DMS153 treated with DMSO at 0.1 percent for 48 hours (cell line): ENCODE data around the gene RECK.
A peak's percentile ranks its signal among the peaks of the same experiment; 100 is the strongest.
"Not testable (repeated sequence)": the region's sequence is repeated elsewhere in the genome, so short reads cannot be mapped to it uniquely, and the experiment has no call there.

Experiments used
- DNase-seq: peaks from one replicate; lab custom pipeline; 2025; ENCODE audit not compliant: unreplicated experiment; lab: John Stamatoyannopoulos, UW

Gene RECK

DNA sequence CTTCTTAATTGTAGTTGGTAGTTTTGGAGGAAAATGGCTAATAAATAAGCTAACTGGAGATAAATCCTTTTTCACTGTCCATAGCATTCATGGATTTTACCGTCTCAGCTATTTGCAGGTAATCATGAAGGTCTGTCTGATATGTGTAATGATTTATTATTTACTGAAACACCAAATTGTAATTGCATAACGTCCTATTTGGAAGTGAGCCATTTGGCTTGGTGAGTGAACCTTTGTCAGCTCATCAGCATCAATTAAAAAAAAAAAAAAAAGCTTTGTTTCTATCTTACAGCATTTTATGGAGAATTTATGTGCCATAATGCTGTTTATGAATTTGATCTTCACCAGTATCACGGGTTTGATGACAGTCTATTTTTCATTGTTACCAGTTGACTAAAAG, 20.2 kb downstream of the RECK start:
- no peak for DNase-seq

DNA sequence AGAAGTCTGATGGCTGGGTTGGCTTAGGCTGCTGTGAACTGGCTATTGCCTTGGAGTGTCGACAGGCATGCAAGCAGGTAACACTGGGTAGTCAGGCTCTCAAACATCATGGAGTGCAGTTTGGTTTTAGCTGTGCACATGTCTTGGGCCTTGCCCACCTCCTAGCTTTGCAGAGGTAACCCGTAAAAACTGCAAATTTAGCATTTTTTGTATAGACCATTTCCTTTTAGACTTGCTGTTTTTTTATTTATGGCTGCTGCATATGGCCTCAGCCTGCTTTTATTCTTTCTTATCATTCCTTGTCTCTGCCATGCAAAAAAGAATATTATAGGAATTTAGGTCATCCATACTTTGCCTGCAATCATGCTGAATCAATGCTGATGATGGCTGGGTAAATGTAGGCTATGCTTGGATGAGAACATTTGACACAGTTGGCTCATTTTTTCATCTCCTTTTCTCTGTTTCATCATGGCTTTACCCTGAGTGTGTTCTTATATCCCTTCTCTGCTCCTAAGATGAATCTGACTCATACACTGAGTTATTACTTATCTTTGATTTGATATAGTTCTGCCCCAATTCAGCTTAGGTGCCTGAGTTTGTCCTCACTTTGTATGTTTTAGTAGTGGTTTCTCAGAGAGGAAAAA, 27.2 kb downstream of the RECK start:
- DNase-seq = no peak

DNA sequence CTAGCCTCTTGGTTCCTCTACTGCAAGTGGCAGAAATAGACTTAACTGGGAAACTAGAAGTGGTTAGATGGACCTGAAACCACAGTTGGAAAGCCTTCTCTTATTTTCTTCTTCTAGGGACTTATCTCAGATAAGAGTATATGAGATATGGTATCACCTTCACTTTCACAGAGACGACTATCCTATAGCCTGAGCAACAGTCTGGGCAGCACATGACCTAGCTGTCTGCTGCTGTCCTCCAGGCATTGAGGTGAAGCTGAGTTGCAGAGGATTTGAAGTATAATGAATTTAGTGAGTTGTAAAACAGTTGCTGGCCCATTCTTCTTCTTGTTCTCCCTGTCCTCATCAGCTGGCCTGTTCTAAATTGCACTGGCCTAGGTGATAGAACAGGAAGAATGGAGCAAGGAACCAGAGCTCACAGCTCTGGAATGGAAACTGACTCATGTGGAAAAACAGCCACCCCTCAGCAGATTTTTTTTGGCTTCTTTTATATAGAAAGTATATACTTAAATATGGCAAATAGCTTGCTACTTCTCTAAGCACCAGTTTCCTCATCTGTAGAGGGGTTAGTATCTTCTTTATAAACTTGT, 27.8 kb downstream of the RECK start:
- no peak for DNase-seq

DNA sequence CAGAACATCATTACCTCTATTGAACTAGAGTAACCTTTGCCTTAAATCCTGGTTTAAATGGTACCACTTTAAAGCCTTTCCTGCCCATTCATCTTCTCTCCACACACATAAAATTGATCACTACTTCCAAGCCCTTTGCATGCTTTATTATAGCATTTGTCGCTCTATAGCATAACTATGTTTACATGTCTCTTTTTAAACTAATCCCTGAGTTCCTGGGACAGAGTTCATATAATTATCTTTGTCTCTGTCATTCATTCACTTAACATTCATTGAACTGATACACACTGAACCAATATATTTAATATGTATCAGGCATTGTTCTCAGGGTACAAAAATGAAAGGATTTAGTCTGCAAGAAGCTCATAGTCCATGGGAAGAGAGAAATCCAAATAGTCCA, 37.3 kb downstream of the RECK start:
- DNase-seq = no peak

DNA sequence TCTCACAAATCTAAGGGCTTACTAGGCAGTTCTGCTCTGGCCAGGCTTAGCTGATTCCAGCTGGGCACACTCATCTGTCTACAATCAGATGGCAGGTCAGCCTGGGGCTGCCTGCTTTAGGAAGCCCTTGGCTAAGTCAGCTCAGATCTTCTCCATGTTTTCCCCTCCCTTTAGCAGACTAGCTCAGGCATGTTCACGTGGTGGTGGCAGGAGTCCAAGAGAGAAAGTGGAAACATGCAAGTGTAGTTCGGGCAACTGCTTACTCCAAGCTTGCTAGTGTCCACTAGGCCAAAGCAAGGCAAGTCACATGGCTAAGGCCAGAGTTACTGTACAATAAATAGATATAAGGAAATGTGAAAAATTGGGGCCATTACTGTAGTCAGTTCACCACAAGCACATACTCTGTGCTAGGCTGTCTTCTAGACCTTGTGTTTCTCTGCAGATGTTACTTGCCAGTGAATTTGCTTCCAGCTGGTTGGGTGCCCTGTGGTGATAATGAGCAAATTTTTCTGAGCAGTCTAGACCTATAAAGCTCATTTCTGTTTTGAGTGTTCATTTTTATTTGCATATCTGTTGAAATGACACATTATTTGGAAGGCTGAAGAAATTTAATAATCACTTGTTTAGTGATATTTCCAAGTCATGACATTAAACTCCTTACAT, 38.3 kb downstream of the RECK start:
- DNase-seq = no peak

DNA sequence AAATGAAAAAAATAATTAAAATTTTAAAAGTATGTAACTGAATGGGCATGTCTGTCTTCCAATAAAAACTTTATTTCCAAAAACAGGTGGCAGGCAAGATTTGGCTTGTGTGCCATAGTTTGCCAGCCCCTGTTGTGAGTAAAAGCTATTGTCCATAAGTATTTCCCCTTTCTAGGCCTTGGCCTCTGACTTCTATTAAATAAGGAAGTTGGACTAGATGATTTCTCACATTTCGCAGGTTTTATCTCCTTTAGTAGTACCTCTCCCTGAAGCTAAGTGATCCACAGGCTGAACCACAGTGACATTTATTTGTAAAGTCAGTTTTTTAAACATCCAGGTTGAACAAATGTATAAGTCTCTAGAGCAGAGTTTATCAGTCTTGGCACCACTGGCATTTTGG, 41.3 kb downstream of the RECK start:
- no peak for DNase-seq

DNA sequence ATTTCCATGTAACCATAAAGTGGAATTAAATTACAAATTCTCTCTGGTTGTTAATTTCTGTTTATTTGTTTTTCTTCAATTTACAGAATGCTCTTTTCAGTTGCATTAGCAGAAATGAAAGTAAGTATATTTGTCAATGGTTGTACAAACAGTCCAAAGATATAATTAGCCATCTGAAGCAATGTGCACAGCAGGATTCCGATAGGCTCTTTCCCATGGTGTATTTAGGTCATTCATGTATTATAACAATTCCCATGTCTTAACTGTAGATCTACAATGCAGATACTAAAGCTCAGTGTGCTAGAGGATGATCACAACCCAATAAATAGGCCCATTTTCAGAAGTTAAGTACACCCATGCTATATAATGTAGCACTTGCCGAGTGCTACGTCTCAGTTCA, 43.8 kb downstream of the RECK start:
- no peak for DNase-seq

DNA sequence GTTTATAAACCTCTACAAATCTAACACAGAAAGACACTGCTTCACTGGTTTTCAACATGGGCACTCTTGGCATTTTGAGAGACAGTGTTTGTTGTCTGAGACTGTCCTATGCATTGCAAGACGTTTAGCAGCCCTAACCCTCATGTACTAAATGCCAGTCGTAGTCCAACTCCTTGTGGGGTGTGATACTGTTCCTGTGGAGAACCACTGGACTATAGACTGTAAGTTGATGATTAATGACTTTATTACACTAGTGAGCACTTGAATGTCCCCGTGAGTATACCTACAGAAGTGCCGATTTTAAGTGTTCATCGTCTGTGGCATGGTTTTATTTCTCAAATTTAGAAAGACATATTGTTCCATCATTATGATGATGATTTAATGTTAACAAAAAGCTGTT, 46.2 kb downstream of the RECK start:
- DNase-seq = no peak

DNA sequence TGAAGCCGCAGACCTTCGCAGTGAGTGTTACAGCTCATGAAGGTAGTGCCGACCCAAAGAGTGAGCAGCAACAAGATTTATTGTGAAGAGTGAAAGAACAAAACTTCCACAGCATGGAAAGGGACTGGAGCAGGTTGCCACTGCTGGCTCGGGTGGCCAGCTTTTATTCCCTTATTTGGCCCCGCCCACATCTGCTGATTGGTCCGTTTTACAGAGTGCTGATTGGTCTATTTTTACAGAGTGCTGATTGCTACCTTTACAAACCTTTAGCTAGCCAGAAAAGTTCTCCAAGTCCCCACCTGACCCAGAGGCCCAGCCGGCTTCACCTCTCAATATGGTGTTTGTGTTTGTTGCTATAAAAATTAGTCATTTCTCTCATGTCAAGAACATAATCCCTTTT, 49.7 kb downstream of the RECK start:
- no peak for DNase-seq

DNA sequence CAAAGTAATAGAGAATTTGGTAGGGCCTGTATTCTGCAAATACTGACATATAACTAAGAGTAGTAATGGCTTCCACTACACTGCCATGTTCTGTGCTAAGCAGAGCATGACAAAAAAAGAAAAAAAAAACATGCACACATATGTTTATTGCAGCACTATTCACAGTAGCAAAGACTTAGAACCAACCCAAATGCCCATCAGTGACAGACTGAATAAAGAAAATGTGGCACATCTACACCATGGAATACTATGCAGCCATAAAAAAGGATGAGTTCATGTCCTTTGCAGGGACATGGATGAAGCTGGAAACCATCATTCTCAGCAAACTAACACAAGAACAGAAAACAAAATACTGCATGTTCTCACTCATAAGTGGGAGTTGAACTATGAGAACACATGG, 50.3 kb downstream of the RECK start:
- not testable (repeated sequence) for DNase-seq

DNA sequence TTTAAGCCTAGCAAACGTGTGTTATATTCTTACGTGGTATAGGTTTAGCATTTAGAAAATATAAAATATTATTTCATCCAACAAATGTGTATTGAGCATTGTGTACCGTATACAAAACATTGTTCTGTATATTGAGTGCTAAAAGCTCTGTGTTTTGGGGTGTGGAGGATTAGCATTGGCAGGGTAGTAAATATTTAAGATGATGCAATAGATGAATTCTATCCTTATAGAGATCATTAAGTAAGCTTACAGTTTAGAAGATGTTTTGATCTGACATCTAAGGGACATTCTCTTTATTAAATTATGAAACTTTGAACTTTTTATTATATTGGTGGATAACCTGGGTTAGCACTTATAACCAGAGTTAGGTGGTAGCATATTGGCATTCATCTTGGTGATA, 51.3 kb downstream of the RECK start:
- DNase-seq = no peak

DNA sequence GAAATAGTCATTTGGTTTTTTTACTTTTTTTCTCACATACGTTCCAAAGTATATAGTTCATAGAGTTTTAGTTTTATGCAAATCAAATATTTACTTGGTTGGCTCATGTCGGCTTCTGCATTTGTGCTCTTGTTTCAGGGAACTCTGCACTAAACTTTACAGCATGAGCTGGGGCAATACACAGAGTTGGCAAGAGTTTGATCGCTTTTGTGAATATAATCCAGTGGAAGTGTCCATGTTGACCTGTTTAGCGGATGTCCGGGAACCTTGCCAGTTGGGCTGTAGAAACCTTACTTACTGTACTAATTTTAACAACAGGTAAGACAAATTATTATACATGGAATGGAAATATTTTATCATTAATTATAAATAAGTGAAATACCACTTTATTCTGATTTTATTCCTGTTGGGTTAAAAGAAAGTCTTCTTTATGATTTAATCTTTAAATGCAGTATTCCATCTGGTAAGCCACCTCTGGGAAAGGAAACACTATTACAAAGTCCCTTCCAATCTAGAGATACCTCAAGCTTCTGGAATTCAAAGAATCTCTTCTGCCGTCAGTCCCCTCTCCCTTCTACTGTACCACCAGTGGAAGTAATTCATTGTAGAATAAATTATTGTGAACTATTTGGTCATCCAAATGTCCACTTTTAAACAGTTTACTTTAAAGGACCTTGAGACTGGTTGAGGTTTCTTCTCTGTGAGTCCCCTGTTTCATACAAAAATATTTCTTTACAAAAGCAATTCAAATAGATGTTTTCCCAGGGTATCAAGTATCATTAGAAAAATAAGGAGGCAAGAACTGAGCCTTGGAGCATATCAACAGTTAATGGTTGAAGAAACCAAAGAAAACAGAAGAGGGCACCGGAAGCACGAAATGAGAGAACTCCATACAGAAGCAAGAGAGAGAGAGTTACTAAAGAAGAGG, 54.6 kb downstream of the RECK start:
- no peak for DNase-seq

DNA sequence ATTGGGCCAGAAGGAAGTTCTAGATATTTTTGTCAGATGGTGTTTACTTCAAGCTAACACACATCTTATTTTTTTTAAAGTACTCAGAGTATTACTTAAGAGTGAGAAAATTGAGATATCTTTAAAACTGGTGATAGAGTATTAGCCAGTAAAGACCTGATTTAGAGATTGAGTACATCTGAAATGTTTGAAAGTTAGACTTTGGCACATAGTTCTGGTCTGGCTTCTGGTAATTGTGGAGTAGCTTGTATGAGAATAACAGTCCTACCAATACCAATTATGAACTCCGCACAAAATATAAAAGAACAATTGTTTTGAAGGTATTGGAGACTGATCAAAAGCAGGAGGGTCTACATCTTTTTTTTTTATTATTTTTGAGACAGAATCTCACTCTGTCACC, 55.3 kb downstream of the RECK start:
- DNase-seq = no peak

DNA sequence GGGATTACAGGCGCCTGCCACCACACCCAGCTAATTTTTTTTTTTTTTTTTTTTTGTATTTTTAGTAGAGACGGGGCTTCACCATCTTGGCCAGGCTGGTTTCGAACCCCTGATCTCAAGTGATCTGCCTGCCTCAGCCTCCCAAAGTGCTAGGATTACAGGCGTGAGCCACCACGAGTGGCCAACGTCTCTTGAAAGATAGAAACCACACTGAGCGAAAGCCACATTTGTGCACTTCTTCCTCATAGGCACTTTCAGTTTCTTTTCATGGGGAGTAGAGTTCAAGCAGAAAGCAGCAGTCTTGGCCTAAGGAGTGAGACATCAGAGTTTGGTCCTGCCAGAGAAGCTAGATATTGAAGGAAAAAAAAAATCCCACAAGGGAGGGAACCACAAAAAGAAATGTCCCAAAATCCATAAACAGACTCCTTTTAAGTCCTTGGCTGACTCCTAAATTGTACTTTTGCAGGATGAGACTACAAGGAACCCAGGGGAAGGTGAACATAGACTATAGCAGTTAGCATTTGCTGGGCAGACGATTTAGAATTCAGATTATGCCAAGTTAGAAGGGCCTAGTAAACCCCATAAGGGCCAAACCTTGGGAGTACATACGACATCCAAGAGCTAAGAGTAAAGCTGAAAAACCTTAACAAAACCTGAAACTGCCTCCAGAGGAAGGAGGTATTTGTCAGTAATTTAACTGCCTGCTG, 55.9 kb downstream of the RECK start:
- no peak for DNase-seq

DNA sequence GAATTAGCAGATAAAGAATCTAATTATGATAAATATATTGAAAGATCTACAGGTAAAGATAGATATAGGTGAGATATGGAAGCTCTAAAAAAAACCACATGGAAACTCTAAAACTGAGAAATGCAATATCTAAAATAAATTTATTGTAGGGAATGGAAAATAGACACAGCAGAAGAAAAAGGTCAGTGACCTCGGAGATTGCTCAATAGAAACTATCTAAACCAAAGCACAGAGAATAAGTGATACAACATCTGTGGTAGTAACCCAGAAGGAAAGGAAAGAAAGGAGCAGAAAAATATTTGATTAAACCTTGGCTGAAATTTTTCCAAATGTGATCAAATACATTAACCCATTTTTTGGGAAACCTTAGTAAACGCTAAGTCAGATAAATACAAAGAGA, 56.7 kb downstream of the RECK start:
- no peak for DNase-seq

DNA sequence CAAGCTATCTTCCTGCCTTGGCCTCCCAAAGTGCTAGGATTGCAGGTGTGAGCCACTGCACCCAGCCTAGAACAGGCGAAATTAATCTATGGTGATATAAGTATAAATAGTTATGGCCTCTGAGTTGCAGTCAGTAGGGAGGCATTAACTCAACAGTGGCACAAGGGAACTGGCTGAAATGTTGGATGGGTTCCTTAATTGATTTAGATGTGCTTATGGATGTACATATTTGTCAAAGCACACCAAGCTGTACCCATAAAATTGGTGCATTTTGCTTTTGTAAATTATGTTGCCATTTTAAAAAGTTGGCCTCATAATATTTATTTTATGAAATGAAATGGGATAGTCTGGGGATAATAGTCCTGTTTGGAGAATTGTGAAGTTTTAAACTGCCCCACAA, 63.0 kb downstream of the RECK start:
- no peak for DNase-seq

DNA sequence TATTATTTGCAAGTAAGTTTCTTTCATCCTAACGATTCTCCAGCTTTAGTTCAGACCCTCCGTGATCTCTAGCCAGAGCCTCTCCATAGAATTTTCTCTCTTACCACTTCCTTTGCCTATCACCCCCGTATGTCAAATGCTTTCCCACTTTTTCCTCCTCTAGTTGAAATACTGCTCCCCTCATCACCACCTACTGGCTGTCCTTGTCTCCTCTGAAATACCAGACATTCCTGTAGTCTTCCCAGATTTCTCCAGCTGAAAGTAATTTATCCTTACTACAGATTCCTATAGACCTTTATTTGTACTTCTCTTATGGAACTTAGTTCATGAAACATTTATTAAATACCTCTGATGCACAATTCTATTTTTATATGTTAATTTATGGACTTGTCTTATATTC, 63.8 kb downstream of the RECK start:
- no peak for DNase-seq

DNA sequence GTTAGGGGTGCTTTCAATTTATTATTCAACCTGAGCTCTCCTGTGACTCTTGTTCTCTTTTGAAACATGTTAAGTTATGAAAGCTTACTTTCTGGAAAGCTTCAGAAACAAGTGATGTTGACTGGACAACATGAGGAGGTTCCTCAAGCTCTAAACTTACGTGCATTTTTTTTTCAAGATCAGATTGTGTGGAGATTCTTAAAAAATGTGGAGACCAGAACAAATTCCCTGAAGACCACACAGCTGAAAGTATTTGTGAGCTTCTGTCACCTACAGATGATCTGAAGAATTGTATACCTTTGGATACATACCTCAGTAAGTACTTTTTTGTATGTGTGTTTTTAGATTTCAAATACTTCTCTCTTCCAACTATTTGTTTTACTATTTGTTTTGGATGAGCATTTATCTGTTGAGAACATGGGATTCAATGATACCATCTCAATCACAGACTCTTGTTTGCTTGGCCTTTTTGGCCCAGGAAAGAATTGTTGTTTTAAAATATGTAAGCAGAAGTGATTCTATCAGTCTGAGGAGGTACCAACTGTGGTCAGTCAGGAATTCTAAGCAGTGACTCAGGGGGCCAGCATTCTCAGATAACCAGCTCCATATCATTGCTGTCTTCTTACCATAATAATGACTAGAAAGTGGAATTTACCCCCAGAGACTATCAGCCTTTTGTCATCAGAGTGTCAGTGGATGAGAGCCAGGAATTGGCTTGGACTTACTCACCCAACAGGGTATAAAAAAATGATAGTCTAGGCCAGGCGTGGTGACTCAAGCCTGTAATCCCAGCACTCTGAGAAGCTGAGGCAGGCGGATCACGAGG, 65.4 kb downstream of the RECK start:
- no peak for DNase-seq

DNA sequence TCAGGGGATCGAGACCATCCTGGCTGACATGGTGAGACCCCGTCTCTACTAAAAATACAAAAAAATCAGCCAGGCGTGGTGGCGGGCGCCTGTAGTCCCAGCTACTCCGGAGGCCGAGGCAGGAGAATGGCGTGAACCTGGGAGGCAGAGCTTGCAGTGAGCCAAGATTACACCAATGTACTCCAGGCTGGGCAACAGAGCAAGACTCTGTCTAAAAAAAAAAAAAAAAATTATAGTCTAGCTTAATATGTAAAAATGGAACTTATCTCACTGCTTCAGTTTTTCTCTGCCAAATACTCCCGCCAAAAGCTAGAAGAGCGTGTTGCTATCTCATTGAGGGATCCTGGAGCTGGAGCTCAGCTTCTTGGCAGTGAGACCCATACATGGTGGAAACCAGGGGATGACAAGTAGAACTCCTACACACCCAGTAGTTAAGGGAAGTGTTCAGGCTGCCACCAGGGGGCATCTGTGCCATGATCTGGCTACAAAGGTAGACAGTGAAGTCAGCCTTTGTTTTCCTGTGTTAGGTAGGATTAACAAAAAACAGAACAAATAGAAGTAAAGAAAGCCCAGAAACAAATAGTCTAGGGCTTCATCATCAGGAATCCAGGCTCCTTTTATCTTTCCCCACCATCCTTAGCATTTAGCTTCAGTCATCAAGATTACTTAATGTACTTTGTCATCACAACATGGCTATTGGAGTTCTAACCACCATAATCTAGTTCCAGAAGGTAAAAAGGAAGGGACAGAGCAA, 66.2 kb downstream of the RECK start:
- DNase-seq = peak; percentile 74

DNA sequence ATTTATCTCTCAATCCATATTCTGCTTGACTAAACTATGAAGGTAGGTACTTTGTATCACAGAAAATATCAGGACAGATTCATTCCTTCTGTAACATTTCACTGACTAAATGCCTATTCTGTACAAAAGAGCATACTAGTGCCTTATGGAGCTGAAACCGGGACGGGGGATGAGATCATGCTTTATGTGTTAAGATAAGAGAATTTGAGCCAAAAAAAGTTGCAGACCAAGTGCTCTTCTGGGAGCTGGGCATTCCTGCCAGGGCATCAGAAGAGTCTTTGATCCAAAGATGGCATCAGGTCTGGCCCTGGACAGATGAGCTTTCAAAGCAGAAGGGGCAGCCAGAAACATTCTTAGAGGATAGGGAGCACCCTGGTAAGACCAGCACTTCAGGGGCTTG, 72.4 kb downstream of the RECK start:
- no peak for DNase-seq
